HG02870 (cell line): ENCODE data around the gene TRPC4AP.
A peak's percentile ranks its signal among the peaks of the same experiment; 100 is the strongest.
"Not testable (repeated sequence)": the region's sequence is repeated elsewhere in the genome, so short reads cannot be mapped to it uniquely, and the experiment has no call there.

Experiments used
- ATAC-seq: cut with Tn5 transposase; IDR thresholded peaks from one replicate; pipeline ENCODE4 v1.9.1; 2021; ENCODE audit warnings: mild to moderate bottlenecking, moderate library complexity; ENCODE audit not compliant: unreplicated experiment

TRPC4AP gene

DNA sequence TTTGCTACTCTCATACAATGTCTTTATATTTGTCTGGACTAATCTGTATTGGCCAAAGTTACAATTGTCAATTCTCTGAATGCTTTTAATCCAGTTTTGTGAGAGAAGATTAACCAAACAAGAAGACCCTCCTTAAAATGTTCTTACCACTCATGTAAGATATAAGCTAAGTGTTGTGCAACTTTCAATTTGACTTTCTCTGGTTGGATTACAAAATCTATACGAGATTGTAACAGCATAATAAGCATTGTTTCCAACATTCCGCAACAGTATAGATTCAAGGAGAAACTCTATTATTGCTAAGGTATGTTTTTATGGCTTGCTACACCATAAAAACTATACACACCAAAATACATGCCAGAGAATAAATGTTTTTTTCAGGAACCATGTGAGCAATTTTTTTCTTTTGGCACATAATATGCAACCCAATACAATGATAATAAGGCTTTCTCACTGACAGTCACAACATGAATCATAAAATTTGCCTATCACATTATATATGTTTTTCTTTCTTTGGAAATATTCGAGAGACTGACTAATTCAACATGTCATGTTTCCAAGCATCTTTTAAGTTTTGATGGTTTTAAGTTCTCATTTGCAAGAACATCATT is 12.2 kb upstream of the TRPC4AP start:
- no peak for ATAC-seq

DNA sequence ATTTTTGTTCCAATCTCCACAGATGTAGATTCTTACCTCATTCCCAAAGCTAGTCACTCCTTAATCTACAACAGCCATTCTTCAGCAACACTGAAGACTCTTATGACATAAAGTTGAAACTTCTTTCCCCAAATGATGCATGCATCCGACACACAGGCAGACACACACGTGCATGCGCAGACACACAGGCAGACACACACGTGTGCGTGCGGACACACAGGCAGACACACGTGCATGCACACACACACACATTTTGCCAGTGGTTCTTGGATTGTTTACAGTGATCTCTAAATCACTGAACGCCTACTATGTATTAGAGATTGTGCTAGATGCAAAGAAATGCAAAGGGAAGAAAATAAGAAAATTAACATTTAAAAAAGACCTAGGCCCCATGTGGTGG is 9.0 kb upstream of the TRPC4AP start:
- no peak for ATAC-seq

DNA sequence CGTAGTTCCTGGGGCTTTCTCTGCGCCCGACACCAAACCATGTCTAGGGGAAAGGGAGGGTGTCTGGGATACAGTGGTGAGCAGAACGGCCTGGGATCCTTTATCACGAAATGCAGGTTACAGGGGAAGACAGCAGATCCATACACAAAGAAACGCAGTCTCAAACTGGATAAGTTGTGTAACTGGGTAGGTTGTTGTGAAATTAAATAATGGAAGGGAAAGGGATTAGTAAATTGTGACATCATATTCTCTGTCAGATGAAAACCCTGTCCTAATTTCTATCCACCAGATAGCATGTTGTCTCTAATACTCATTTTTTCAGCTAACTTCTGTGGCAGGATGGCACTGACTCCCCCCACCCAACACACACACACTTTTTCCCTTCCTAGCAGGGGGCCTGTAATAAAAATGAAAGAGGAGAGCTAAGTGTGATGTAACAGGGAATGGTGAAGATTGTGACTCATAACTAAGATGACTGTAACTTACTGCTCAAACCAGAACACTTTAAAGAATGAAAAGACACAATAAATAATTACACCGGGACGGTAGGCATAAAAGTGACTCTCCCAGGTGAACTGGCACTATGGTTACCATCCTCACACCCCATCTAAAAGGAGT is 769 bp upstream of the TRPC4AP start:
- ATAC-seq = no peak

DNA sequence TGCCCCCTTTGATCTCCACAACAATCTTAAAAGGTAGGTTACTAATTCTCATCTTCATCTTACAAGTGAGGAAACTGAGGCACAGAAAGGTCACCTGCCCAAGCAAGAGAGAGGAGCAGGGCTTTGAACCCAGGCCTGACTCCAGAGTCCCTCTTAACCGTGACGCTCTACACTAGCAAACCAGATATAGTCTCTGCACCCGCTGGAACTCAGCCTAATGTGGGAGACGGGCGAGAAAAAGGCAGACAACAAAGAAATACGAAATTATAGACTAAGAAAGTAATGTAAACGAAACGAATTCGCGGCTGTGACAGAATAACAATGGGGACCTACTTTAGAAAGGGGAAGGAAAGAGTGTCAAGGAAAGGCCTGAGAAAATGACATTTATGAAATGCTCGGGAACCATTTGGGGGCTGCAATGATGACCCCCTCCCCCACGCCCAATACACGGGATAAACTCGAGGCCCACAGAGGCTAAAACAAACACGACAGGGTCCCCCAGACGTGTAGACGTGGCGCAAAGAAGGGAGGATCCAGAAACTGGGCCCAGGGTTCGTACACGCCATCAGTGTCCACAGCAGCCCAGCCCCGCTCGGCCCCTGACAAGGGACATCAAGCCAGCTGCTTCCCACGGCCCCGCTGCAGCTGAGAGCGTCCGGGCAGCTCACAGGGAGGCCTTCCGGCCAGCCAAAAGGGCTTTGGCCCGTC is 637 bp downstream of the TRPC4AP start:
- ATAC-seq = peak; percentile 30

DNA sequence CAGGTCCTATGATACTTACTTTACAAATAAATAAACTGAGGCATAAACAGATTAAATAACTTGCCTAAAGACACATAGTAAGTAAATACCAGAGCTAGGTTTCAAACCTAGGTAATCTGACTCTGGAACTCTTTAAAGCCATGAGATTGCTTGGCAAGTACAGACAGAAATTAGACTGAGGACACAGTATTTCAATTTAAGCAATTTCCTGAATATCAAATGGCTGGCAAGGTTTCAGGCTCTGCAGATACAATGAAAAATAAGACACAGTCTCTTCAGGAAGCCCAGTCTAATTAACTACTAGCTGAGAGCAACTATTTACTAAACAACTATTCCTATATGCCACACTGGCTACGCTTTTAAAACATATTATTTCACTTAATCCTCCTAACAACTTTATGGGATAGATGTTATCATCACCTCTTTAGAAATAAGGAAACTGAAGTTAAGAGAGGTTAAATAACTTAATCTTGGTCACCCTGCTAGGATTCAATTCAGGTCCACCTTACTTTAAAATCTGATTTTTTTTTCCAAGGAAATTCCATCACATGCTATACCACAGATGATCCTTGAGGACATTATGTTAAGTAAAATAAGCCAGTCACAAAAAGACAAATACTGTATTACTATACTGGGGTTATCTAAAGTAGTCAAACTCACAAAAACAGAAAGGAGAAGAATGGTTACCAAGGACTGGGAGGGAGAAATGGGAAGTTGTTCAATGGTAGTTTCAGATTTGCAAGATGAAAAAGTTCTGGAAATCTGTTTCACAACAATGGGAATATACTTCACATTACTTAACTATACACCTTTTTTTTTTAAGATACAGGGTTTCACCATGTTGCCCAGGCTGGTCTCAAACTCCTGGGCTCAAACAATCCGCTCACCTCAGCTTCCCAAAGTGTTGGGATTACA is 4.1 kb downstream of the TRPC4AP start:
- no peak for ATAC-seq

DNA sequence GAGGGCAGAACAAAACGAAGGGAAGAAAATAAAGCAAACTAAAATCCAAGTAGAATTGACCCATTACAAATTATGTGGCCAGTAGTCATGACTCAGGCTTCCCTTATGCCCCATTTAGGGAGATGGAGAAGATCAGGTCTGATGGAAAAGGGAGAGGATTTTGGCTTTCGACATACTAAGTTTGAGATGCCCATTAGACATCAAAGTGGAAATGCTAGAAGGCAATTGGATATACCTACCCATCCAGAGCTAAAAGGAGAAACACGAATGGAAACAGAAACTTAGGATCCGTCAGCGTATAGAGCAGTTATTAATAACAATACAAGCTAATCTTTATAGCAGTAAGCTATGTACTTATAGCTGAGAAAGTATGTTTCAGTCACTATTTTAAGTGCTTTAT is 4.8 kb downstream of the TRPC4AP start:
- no peak for ATAC-seq

DNA sequence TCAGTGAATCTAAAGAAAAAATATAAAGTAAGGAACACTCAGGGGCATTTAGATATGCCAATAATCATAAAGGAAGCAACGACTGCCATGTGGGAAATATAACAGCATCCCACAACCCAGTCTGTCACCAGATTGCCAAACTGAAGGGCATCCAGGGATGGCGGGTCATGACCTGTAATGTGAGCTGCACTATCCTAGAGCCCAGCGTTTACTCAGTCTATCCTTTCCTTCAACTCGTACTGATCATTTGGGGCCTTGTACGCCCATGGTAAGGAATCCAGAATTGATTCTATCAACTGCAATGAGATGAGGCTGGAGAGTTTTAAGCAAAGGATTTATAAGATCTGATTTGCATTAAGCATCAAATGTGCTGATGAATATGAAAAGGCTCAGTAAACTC is 5.3 kb downstream of the TRPC4AP start:
- ATAC-seq = no peak

DNA sequence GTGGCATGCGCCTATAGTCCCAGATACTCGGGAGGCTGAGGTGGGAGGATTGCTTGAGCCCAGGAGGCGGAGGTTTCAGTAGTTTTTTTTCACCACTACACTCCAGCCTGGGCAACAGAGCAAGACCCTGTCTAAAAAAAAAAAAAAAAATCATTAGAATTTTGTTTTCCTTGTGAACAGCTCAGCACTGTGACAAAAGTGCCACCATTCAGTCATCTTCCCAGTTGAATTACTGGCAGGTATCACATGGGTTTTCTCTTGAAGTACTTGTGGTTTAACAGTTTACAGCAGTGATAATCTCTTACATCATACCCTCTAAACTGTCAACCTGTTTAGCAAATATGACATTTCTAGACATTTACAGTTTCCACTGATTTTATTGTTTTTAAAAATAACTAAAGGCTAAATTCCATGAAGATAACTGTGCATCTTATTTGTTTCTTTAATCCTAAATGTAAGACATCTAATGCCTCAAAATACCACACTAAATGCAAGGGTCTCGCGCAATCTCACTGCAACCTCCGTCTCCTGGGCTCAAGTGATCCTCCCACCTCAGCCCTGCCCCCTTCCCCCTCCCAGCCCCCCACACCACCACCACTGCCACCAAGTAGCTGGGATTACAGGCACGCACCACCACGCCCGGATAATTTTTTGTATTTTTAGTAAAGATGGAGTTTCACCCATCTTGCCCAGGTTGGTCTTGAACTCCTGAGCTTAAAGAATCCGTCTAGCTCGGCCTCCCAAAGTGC is 7.0 kb downstream of the TRPC4AP start:
- no peak for ATAC-seq

DNA sequence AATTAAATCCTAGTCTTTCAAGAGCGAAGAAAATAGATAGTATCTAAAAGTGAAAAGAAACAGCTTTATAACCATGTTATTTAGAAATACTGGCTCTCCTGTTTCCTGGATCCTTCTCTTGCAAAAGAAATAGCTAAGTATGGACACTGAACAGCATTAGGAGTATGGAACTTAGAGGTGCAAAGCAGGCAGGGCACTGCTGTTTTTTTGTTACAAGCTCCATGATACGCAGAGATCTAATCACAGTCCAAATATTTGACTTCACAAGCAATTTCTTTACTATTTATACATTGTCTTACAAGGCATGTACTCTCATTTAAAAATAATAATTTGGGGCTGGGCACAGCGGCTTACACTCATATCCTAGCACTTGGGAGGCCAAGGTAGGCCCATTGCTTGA is 7.6 kb downstream of the TRPC4AP start:
- ATAC-seq = no peak

DNA sequence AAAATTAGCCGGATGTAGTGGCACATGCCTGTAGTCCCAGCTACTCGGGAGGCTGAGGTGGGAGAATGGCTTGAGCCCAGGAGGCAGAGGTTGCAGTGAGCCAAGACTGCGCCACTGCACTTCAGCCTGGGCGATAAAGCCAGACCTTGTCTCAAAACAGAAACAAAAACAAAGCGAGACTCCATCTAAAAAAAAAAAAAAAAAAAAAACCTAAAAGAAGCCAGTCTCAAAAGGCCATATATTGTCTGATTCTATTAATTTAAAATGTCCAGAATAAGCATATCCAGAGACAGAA is 12.3 kb downstream of the TRPC4AP start:
- not testable (repeated sequence) for ATAC-seq

DNA sequence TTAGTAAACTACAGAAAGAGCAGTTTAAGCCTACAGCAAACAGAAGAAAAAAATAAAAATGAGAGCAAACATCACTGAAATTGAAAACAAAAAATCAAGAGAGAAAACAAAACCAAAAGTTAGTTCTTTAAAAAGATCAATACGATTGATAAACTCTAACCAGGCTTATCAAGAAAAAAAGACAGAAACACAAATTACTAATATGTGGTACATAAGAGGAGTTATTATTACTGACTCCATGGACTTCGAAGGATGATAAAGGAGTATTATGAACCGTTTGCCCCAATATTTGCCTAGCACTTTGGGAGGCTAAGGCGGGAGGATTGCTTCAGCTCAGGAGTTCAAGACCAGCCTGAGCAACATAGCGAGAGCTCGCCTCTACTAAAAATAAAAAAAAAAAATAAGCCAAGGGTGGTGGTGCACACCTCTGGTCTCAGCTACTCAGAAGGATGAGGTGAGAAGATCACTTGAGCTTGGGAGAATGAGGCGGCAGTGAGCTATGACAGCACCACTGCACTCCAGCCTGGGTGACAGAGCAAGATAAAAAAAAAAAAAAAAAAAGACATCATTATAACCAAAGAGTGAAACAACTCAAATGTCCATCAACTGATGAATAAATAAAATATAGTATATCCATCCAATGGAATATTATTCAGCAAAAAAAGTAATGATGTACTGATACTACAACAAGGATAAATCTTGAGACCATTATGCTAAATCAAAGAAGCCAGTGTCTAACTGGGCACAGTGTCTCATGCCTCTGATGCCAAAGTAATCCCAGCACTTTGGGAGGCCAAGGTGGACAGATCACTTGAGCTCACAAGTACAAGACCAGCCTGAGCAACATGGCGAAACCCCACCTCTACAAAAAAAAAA is 12.9 kb downstream of the TRPC4AP start:
- ATAC-seq = no peak

DNA sequence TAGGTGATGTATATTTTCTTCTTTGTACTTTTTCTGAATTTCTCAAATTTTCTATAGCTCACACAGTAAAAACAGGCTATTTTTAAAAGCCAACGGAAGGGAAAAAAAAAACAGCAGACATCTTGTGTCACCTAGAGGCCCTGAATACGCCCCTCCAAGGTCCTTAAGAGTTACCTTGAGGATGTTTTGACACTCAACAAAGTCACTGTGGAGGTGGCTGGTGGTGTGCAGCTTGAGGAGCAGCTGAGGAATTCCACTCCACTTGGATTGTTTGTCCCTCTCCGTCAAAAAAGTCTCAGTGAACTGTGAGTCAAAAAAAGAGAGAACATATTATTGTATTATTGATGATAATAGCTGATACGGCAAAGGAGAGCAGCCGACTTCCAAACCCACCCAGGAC is 14.7 kb downstream of the TRPC4AP start:
- no peak for ATAC-seq

DNA sequence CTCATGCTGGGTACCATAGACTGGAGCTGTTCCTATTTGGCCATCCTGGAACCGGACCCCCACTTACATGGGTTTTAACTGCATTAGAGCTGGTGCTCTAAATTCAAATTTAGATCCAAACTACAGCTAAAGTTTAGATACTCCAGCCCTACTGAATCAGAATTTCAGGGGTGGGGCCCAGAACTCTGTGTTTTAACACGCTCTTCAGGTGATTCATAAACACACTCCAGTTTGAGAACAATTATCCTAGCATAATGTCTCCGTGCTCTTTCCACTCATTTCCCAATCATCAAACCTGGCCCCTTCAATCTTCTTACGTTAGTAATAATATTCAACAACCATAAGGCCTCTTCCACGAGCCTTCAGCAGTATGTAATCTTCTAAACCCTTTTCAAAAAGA is 15.3 kb downstream of the TRPC4AP start:
- no peak for ATAC-seq

DNA sequence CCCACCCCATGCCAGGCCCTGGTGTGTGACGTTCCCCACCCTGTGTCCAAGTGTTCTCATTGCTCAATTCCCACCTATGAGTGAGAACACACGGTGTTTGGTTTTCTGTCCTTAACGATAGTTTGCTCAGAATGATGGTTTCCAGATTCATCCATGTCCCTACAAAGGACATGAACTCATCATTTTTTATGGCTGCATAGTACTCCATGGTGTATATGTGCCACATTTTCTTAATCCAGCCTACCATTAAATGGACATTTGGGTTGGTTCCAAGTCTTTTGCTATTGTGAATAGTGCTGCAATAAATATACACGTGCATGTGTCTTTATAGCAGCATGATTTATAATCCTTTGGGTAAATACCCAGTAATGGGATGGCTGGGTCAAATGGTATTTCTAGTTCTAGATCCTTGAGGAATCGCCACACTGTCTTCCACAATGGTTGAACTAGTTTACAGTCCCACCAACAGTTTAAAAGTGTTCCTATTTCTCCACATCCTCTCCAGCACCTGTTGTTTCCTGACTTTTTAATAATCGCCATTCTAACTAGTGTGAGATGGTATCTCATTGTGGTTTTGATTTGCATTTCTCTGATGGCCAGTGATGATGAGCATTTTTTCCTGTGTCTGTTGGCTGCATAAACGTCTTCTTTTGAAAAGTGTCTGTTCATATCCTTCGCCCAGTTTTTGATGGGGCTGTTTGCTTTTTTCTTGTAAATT is 21.0 kb downstream of the TRPC4AP start:
- ATAC-seq = not testable (repeated sequence)

DNA sequence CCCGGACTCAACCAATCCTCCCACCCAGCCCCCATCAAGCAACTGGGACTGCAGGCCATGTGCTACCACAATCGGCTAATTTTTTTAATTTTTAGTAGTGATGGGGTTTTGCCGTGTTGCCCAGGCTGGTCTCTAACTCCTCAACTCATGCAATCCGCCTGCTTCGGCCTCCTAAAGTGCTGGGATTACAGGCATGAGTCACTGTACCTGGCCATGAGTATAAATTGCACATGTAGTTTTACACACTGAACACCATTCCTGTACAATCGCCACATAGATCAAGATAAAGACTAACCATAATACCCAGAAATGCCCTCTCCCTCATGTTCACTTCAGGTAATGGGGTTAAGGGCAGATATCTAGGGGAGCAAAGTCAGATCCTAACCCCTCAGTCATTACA is 26.4 kb downstream of the TRPC4AP start:
- no peak for ATAC-seq

DNA sequence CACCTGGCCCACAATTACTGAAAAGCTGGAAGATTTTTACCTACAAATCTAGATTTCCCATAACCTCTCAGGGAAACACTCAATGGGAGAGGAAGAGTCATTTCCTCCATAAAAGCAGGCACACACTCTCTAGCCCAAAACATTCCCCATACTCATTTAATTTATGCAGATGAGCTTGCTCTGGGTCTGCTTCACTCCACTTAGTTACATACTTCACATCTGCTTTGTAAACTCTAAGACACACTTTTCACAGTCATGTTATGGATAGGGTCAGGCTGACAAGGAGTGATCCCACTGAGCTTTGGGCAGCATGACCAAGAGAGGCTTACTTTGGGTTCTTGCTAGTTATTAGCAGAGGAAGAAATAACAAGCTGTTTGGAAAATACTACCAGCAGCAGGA is 27.4 kb downstream of the TRPC4AP start:
- no peak for ATAC-seq

DNA sequence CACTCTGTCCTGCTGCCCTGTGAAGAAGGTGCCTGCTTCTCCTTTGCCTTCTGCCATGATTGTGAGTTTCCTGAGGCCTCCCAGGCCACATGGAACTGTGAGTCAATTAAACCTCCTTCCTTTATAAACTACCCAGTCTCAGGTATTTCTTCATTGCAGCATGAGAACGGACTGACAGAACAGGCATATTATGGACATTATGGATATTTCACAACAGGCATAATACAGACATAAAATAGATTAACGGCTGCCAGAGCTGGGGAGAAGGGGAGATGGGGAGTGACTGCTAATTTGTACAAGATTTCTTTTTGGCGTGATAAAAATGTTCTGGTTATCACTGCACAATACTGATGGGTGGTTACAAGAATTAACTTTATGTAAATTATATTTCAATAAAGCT is 29.4 kb downstream of the TRPC4AP start:
- no peak for ATAC-seq

DNA sequence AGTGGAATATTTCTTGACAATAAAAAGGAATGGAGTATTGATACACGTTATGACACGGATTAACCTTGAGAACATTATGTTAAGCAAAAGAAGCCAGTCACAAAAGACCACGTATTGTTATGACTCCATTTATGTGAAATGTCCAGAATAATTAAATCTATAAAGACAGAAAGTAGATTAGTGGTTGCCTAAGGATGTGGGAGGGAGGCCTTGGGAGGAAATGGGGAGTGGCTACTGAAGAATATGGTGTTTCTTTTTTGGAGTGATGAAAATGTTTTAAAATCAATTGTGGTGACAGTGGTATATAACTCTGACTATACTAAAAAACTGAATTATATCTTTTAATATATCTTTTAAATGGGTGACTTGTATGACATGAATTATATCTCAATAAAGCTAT is 30.1 kb downstream of the TRPC4AP start:
- no peak for ATAC-seq

DNA sequence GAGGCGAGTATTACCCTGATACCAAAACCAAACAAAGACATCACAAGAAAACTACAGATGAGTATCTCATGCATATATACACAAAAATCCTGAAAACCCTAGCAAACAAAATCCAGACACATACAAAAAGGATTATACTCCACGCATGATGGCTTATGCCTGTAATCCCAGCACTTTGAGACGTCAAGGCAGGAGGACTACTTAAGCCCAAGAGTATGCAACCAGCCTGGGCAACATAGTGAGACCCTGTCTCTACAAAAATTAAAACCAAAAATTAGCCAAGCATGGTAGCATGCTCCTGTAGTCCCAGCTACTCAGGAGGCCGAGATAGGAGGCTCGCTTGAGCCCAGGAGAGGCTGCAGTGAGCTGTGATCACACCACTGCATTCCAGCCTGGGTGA is 32.4 kb downstream of the TRPC4AP start:
- no peak for ATAC-seq
